NCI-H460 (cell line): ENCODE results near the gene SYPL2. TPM values are rescaled to one million over a fixed set of nuclear protein-coding genes. Genes with fewer than 3 reads are reported as not detected.
A peak's percentile ranks its signal among the peaks of the same experiment; 100 is the strongest.
"Not testable (repeated sequence)": the region's sequence is repeated elsewhere in the genome, so short reads cannot be mapped to it uniquely, and the experiment has no call there.

Experiments used
- DNase-seq: peaks from one replicate; pipeline ENCODE4 v3.0.0-alpha.2; 2016; ENCODE audit warnings: low read depth; ENCODE audit errors: extremely low read depth
- polyA plus RNA-seq: library from polyadenylated mRNA; depleted of rRNA; stranded (reverse); fragments of >200 nt; gene quantifications from 2 replicates; pipeline ENCODE4 v1.2.3, GENCODE V29; 2014; cell fraction: nucleus; rRNA removed
- total RNA-seq: library from RNA; depleted of rRNA; stranded (reverse); fragments of >200 nt; shearing (Covaris generic); gene quantifications from 2 replicates; pipeline ENCODE4 v1.2.3, GENCODE V29; 2014; rRNA removed

Gene SYPL2
- total RNA-seq: 0.05 TPM in 1 of 2 replicates, not detected in the other
- not detected in 2 replicates for polyA plus RNA-seq

DNA sequence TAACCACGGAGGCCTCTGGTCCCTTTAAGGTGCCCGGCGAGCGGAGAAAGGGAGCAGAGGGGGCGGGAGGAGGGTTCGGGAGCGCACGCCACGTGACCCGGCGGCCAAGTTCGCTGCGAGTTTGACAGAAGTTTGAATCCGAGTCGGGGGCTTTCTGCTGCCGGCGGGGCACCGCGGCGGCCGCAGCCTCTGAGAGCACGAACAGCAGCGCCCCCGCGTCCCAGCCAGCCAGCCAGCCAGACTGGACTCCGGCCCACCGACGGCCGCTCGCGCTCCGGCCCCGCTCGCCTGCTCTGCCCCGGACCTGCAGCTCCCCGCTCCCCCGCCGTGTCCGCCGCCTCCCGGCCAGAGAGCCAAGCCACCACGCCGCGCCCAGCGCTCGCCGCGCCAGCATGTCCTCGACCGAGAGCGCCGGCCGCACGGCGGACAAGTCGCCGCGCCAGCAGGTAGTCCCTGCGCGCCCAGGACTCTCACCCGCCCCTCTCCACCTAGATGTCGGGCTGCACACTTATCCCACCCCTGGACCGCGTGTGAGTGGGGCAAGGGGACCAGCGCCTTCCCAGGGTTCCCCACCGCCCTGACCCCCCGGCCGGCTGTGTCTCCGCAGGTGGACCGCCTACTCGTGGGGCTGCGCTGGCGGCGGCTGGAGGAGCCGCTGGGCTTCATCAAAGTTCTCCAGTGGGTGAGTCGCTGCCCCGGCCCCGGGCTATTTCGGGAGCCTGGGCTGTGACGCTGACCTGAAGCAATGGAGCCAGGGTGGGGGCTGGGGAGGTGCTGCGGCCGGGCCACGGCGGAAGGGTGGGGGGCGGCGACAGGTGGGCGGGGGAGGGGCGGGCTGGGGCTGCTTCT lies at the start of gene SYPL2:
Gene SYPL2 (plus strand): TSS at position 95 of the 849 bp plus-strand sequence. CDS start 298 bp downstream, at position 393.
- DNase-seq: no peak

DNA sequence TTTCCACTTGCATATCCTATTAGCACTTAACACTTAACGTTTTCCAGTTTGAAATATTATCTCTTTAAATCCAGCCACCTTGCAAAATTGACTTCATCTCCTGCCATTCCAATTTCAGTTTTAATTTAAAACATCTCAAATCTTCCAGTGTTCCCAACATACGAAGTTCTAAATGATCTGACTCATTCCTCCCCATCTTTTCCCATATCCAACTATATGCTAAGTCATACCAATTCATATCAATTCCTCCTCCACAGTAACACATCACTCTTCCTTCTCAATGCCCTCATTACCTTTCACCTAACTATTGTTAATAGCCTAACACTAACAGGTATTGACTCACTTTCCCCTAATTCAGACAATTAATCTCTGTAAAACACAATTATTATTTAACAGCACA lies 42.8 kb upstream of the SYPL2 start:
- no peak for DNase-seq

DNA sequence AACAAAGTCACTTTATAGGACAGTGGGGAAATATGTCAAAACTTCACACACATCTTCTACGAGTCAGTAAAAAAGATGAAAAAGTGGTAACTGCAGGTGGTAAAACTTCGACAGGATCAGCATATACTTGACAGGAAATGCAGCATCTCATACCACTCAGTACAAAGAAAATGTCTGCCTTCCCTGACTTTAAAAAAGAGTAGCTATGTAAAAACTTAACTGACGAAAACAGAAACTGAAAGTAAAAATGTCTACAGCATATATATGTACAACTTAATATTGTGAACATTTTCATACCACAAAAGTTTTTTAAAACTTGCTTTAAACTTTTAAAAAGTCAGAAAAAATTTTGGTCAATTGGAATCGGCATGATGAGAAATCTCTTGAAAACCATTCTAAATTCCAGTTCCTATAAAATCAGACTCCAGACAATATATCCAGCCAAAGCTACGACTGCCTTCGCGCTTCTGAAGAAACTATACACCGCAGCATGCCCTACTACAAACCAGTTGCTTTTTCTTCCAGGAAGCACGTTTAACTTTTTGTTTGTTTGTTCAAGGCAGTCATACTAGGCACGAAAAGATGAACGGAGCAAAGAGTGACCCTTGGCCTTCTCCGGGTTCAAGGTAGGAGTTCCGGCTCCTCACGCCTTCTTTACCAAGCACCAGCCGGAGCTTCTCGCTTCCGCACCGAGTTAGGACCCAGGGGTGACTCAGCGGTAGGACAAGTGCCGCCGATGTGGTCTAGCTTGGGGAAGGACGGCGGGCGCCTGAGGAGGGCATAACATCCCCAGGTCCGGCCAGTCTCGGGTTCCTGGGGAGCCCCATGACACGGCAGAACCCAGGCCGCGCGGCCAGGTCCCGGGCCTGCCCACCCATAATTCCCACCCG lies 40.7 kb upstream of the SYPL2 start:
- peak; percentile 14 for DNase-seq

DNA sequence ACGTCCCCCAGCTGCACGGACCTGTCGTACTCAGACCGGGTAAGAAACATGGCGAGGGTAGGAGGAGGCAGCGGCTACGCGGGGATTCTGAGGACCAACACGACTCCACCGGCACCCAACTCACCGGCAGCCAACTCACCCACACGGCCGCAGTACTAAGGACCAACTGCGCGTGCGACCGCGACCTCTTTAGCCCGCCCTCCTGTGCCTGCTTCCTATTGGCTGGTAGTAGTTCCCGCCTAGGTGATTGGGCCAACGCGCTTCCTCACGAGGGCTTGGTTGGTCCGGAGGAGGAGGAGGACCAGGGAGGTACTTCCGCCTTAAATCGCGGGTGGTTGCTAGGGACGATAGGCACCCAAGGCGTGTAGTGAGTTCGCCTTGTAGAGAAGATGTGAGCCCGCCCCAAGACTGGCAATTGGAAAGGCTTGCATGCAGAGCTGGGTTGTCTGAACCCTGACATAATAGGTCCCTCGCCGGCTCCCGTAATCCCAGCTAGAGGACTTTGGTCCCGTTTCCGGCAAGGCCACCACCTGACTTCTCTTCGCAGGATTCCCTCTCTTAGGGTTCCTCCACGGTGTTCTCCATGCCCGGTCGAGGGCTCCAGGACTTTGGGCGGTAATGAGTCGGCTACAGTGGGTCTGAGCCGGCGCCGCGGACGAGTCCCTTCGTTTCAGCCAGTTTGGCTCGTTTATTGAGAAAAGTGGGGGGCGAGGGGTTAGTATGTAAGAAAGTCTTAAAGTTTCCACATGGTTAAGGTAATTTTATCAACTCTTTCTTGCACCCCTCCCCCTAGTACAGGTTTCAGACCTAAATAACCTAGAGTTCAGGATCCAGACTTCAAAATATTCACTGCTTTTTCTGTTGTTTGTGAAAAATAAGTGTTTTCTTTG lies 39.8 kb upstream of the SYPL2 start, which contains the start of gene PSMA5:
Gene PSMA5 (minus strand): TSS at position 168 of the 890 bp plus-strand sequence. CDS start 118 bp downstream, at position 50.
- DNase-seq: peak; percentile 97

DNA sequence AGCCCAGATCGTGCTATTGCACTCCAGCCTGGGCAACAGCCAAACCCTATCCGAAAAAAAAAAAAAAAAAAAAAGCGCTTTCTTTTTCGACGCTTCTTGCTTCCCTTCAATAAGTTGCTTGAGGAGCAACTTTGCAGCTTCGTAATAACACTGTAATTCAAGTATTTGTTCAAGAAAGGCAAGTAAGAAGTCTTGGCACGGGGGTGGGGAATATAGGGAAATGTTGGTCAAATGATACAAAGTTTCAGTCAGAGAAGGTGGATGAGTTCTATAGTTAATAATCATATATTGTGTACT lies 39.2 kb upstream of the SYPL2 start:
- no peak for DNase-seq

DNA sequence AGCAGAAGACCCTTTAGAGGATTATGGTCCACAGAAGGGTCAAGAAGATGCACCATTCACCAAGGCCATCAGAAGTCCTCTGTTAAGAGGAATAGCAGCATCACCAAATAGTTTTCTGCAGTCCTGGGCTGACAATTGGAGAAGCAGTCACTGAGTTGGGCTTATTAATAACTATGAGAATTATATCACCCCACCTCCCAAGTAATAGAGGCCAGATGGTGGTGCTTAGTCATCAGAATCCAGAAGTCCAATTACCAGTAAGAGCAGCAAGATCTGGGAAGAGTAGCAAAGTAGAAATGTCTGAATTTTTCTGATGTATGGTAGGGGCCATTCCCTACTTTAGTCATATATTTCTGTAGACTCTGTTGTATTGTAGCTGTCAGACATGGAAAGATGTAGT lies 34.0 kb upstream of the SYPL2 start:
- DNase-seq: no peak

DNA sequence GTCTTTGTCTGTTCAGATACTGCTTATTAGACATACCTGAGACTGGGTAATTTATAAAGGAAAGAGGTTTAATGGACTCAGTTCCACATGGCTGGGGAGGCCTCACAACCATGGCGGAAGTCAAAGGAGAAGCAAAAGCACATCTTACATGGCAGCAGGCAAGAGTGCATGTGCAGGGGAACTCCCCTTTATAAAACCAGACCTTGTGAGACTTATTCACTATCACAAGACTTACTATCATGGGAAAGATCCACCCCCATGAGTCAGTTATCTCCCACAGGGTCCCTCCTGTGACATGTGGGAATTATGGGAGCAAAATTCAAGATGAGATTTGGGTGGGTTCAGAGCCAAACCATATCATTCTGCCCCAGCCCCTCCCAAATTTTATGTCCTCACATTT lies 33.0 kb upstream of the SYPL2 start:
- DNase-seq: no peak

DNA sequence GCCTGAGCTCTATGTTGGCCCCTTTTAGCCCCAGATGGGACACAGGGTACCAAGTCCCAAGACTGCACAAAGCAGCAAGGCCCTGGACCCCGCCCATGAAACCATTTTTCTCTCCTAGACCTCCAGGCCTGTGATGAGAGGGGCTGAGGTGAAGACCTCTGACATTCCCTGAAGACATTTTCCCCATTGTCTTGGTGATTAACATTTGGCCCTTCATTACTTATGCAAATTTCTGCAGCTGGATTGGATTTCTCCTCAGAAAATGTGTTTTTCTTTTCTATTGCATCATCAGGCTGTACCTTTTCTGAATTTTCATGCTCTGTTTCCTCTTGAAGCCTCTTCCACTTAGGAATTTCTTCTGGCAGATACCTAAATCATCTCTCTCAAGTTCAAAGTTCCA lies 31.9 kb upstream of the SYPL2 start:
- DNase-seq: no peak

DNA sequence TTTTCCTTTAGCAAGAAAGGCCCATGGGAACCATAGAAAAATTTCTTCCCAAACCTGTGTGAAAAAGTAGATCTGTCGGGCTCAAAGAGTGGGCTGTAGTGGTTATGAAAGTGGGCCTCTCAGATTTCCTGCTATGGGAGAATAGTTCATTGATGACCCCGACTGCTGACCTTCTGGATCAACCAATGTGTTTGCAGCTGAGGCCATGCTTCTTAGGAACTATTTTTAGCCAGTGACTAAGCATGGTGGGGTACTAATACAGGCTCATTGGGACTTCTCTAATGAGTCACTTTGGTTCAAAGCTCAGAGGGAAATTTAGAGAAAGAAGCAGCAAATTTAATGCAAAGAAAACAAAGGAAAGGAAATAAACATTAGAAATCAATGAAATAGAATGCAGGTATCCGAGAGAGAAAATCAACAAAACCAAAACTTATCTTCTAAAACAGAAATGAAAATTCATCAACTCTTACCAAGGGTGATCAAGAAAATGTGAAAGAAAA lies 27.5 kb upstream of the SYPL2 start:
- no peak for DNase-seq

DNA sequence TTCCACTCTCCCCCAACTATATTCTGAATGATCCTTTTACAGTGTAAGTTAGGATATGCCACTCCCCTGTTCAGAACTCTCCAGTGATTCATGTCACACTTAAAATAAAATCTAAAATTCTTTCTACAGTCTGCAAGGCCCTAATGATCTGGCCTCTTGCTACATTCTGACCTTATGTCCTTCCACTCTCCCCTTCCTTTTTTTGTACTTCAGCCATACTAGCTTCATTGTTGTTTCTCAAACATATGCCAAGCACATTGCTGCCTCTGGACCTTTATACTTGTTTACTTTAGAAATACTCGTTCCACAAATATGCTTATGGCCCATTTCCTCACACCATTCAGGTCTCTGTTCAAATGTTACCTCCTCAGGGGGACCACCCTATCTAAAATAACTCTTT lies 25.3 kb upstream of the SYPL2 start:
- DNase-seq: no peak

DNA sequence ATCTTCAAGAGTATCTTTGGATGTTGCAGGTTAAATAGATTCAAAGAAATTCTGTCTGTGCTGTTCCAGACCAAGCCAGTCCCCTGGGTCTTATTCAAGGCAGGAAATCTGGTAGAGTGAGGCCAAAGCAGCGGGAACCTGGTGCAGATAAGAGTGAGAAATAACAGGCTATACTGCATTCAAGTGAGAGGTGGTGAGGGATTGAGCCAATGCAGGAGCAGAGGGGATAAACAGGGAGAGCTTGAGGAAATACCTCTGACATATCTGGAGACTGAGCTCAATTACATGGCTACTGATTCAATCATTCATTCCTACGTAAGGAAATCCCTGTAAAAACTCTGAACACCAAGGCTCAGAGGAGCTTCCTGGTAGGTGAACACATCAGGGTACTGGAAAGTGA lies 22.9 kb upstream of the SYPL2 start:
- DNase-seq: no peak

DNA sequence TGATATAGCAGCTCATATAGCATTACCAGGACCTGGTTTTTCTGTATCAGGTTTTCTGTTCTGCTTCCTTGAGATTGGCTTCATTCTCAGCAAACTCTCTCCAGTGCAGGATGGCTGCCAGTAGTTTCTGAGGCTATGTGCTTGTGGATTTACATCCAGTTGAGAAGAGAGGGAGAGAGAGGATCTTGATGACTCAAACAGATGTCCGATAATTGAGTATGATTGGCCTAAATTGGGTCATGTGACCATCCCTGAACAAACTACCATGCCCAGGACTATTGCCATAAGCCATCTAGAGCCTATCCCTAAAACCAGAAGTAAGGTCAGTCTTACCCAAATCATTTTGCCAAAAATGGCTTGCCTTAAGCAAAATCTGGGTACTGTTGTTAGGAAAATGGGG lies 22.0 kb upstream of the SYPL2 start:
- no peak for DNase-seq

DNA sequence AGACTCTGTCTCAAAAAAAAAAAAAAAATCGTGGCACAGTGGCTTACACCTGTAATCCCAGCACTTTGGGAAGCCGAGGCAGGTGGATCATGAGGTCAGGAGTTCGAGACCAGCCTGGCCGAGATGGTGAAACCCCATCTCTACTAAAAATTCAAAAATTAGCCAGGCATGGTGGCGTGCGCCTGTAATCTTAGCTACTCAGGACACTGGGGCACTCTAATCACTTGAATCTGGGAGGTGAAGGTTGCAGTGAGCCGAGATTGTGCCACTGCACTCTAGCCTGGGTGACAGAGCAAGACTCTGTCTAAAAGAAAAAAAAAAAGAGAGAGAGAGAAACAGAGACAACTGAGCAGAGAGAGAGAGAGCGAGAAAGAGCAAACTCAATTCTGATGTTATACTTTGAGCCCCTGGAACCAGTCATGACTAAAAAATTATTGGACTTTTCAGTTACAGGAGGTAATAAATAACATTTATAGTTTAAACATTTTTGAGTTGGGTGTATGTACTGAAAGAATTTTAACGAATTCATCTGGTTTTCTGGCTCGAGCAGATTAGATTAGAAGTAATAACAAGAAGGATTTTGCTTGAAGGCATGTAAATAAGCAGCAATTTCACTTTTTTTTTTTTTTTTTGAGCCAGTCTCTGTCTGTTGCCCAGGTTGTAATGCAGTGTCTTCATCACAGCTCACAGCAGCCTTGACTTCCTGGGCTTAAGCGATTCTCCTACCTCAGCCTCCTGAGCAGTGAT lies 20.2 kb upstream of the SYPL2 start:
- not testable (repeated sequence) for DNase-seq

DNA sequence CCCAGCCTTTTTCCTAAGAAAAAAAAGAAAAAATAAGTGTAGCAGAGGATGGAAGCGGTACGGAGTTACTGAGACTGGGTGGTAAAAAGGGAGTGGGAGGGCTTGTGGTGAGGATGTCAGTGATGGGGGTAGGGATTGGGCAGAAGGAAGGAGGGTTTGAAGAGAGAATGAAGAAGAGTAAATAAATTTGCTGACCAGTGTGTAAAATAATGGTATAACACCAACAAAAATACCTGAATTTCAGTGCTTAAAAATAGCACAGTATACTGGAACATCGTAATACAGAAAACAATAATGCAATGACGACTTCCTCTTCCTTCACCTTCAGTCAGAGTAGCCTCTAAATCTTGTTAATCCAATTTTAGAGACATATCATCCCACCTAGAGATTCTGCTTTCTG lies 18.8 kb upstream of the SYPL2 start:
- DNase-seq: no peak

DNA sequence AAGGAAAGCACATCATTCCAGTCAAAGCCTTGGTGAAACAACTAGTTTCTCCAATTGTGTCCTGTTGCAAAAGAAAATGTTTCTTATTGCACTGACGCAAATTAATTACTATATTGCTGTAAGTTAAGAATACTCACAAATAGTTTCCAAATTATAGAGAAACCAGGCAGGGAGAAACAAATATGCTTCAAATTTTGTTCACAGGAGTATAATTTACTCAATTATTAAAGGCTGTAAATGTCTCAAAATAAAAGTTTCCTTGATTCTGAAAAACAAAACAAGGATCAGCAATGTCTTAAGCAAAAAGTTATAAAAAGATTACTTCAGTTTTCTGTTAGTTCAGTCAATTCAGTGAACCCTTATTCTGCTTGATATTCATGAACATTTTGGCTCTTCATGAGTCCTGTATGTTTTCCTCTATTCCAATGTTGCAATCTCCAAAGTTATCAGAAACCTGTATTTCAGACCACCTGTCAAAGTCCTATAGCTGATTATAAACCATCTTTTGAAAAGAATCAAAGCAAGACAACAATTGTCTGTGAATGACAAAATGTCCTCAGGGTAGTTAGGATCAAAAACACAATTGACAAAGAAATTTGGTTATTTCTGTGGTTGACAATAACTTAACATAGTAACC lies 11.7 kb upstream of the SYPL2 start:
- no peak for DNase-seq

DNA sequence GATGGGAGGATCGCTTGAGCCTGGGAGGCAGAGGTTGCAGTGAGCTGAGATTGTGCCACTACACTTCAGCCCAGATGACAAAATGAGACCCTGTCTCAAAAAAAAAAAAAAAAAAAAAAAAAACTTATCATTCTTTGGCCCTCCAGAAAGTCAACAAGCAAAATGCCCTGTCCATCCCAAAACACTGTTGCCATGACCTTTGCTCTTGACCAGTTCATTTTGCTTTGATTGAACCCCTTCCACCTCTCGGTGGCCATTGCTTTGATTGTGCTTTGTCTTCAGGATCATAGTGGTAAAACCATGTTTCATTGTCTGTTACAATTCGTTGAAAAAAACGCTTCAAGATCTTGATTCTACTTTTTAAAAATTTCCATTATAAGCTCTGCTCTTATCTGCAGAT lies 8.5 kb upstream of the SYPL2 start:
- DNase-seq: no peak

DNA sequence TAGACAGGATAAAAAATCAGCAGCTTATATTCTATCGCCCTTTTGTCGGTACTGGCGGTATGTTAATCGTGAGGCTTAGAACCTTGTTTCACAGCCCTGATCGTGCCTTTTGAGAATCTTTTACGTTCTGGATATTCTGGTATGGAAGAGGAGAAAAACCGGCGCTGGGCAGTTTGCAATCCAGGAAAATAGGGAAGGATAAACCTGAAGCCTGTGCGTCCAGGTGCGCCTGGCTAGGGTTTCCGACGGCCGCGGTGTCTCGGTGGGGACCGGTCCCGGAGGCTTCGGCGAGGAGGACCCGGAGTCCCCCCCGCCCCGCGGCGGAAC lies 258 bp upstream of the SYPL2 start:
- no peak for DNase-seq

DNA sequence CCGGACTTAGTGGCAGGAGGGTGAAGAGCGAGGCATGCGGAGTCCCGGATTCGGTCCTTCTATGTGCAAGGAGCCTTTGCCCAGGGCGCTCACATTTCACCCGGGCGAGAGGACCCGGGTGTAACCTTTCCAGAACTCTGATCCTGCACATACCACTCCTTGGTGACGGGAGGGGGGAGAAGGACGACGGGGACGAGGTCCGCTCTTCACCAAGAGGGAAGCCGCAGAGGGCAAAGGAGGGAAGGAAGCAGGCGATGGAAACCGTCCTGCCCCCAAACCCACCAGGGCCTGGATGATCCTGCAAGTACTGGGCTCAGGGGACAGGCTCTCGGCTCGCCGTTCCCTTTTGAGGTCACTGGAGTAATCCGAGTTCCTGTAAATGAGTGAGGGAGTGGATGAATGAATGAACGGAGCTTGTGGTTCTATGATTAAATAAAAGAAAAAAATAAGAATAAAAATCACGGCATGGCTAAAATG lies 993 bp downstream of the SYPL2 start:
- DNase-seq: no peak

DNA sequence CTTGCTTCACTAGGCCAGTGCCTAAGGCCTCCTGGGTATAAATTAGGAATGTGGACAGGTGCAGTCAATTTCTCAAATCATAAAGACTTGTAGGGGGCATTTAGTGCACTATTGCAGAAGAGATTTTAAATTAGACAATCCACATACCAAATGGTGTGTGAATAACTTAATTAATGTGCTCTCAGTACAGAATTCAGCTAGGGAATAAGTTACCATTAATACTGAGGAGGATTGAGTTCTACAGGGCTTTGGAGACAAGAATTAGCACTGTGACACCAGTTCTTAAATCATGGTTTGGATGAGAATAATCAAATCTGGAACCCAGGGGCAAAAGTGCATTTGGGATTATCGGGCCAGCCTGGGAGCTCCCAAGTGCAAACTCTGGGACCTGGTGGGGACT lies 1.7 kb downstream of the SYPL2 start:
- DNase-seq: no peak
